Sigmoid colon (tissue), 4 donors: ENCODE results near the gene SLC25A13.

Experiments used
- CTCF ChIP-seq, 4 experiments: fragments of 450-650 bp in 3 of 4; fragments of 200-600 bp in 1 of 4; IDR thresholded peaks; one replicate each; pipeline ENCODE4 v1.5.1; 2016 to 2019; ENCODE audit warnings: antibody characterized with exemption in 4 of 4, mild to moderate bottlenecking in 3 of 4, moderate library complexity in 2 of 4
- EP300 ChIP-seq, 4 donors: sonication (generic); formaldehyde crosslinking; IDR thresholded peaks; one replicate each; pipeline ENCODE4 v1.6.1; 2017; ENCODE audit warnings: antibody characterized with exemption in 4 of 4
- POLR2AphosphoS5 ChIP-seq, 4 donors: sonication (generic); formaldehyde crosslinking; IDR thresholded peaks; one replicate each; pipeline ENCODE4 v1.6.1; 2017; ENCODE audit warnings: antibody characterized with exemption in 4 of 4

- TF ChIP-seq CTCF (IDR thresholded peaks at IDR 0.05) (no peak), POLR2AphosphoS5 (IDR thresholded peaks at IDR 0.05) (no peak), EP300 (IDR thresholded peaks at IDR 0.05) (no peak)
Observed at GRCh38 chr7:96248405-96248804, 73.5 kb downstream of the SLC25A13 start.
